Ramos (cell line): ENCODE results near the gene CRYBG2.
"Not testable (repeated sequence)": the region's sequence is repeated elsewhere in the genome, so short reads cannot be mapped to it uniquely, and the experiment has no call there.

Experiments
- in situ Hi-C: fragments of 300-500 bp; cut with MboI; formaldehyde crosslinking; loops from one replicate; pipeline ENCODE4 v1.14.3; 2022; ENCODE audit warnings: low sequenced_read_pairs; ENCODE audit not compliant: unreplicated experiment

CRYBG2 gene

DNA sequence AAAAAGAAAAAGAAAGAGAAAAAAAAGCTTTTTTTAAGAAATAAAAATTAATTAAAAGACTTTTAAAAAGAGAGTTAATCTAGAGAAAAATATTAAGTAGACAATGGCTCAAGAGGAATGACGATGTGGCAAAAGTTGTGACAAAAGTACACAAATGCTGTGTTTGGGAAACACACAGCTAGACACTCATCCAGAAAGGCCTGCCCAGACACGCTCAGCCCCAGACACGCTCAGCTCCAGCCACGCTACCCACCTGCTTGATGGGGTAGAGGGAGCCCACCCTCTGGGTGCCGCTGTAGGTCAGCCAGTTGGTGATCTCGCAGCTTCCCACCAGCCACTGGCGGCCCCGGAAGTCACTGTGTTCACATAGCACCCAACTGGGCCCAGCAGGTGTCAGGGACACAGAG lies 26.0 kb downstream of the CRYBG2 start:
- in situ Hi-C loops: no loop called here

DNA sequence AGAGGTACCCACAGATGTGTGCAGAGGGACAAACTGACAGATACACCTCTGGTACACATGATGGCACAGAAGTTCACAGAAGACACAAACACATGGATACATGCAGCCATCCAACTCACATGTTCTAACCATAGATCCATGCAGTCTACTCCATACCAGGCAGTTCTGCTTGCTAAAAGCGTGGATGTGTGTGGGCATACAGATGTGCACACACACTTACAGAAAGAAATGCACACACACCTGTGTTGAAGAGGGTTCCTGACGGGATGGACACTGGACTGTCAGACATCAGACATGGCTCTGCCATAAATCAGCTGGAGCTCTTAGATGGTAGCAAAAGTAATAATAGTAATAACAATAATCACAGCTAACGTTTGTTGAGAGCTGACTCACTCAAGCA lies 29.4 kb downstream of the CRYBG2 start:
- in situ Hi-C loops: loop anchor here (5.0 kb wide), 1 partner anchor 37 kb away; no protein-coding TSS in a partner anchor

- in situ Hi-C loops: loop anchor here (5.0 kb wide), 1 partner anchor 36 kb away; no protein-coding TSS in a partner anchor
Measured at GRCh38 chr1:26323382-26323781, 30.5 kb downstream of the CRYBG2 start.

- in situ Hi-C loops: loop anchor here (5.0 kb wide), 1 partner anchor 35 kb away; no protein-coding TSS in a partner anchor
Measured at GRCh38 chr1:26322042-26322331, 31.9 kb downstream of the CRYBG2 start.

GRCh38 chr1:26321315-26322041 lies 32.5 kb downstream of the CRYBG2 start:
- in situ Hi-C loops: loop anchor here (5.0 kb wide), 1 partner anchor 34 kb away; no protein-coding TSS in a partner anchor

DNA sequence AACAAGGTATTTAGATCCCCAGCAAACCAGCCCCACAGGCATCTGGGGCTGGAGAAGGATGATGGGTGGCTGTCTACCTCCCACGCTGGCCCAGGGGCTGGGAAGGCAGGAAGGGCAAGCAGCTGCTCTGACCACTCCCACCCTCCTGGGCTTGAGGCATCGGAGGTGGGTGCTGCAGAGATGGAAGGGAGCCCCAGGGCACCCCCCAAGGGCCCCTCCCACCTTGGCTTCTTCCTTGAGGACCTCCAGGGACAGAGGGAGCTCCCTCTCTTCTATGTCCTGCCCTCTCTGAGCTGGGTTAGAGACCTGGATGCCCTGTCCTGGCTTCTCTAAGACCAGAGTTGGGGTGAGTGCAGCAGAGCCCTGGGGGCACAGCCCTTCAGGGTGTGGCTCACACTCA lies 33.0 kb downstream of the CRYBG2 start:
- in situ Hi-C loops: loop anchor here (5.0 kb wide), 1 partner anchor 34 kb away; no protein-coding TSS in a partner anchor

- in situ Hi-C loops: no loop called here
Measured at GRCh38 chr1:26318338-26319064, 35.4 kb downstream of the CRYBG2 start.

DNA sequence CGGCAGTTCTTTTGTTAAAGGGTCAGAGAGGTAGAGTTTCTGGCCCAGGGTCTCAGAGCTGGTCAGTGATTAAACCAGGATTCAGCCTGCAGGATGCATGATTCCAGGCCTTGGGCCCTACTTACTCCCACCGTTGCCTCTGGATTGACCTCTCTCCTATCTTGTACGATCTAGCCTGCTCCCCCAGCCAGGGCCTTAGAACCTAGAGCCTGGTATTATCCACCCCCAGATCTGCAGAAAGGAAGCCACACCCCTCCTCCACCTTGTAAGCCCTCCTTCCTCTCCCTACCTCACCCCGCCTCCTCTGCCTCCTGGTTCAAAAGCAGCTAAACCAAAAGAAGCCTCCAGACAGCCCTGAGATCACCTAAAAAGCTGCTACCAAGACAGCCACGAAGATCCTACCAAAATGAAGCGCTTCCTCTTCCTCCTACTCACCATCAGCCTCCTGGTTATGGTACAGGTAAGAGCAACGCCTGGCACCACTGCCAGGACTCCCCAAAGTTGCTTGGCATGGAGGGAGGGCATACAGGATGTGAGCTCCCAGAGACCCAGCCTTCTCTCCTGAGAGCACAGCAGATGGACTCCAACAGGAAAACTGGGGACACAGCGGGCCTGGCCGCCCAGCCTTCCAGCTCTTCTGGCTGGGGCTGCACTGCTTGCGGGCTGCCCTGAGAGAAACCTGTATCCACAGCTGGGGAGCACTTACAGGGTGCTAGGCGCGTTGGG lies 36.2 kb downstream of the CRYBG2 start, which contains the start of gene CD52:
Gene CD52 (plus strand): TSS at position 347 of the 726 bp plus-strand sequence. CDS start 60 bp downstream, at position 407.
- in situ Hi-C loops: no loop called here

GRCh38 chr1:26317146-26317545 lies 36.8 kb downstream of the CRYBG2 start:
- in situ Hi-C loops: no loop called here

- in situ Hi-C loops: no loop called here
Measured at GRCh38 chr1:26315874-26316850, 37.8 kb downstream of the CRYBG2 start.

- in situ Hi-C loops: no loop called here
Measured at GRCh38 chr1:26314501-26314900, 39.4 kb downstream of the CRYBG2 start.

DNA sequence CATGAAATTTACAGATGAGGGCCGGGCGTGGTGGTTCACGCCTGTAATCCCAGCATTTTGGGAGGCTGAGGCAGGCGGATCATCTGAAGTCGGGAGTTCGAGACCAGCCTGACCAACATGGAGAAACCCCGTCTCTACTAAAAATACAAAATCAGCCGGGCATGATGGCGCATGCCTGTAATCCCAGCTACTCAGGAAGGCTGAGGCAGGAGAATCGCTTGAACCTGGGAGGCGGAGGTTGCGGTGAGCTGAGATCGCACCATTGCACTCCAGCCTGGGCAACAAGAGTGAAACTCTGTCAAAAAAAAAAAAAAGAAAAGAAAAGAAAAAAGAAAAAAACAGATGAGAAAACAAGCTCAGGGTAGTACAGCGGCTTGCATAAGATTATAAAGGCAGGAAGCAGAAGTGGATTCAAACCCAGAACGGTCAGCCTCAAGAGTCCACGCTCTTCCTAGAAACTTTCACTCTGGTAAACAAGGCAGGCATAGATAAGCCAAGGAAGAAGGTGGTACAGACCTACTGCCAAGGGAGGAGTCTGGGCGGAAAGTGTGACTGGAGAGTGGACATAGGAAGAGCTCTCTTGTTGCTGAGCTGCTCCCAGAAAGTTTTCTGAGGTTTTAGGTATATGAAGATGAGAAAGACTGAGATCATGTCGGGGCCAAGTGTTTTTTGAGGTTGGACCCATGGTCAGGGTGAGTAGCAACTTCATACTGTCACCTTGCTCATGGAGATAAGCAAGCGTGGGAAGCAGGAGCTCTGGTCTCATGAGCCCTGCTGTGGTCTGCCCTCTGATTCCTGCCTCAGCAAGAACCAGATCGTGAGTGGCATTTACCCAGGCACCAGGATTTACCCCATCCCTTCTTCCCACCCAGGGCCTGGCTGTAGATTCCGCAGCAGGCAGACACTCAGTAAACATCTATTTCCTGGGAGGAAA lies 45.7 kb downstream of the CRYBG2 start:
- in situ Hi-C loops: not testable (repeated sequence)

GRCh38 chr1:26307363-26307781 lies 46.6 kb downstream of the CRYBG2 start:
- in situ Hi-C loops: no loop called here

DNA sequence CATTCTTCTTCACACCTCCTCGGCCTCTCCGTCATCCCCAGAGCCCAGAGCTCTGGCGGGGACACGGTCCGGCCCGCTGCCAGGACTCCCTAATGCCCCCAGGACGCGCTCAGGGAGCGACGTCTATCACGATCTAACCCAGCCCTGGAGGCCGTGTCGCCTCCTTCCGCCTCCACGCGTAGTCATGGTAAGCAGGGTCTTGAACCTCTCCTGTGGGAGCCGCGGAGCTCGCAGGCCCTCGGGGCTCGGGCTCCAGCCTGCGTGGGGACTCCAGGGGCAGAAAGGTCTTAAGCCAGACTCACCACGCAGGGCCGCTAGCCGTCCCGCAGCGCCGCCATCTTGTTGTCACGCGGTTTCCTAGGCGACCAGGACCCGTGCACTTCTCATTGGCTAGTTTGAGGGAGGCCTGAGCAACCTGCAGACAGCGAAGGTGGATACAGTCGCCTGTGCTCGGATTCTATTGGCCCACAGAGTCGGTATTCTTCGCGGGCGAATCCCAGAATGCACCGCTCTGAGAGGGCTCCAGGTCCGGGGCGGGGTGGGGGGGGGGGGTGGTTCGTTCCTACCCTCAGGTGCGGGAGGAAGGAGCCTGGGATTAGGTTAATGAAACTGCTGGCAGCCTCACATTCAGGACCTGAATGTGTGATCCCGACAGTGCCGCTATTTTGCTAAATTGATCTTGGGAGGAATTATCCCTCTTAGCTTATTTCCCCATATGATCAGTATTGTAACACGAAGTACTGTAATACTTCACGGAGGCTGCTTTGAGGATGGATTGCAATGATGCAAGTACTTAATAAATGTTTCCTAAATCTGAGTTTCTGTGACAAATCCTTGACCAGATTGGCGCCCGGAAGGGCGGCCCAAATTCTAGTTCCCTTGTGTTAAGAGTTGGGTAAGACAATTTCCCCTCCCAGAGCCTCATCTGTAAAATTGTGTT lies 47.4 kb downstream of the CRYBG2 start, which contains the start of gene UBXN11:
Gene UBXN11 (minus strand): TSS at position 347 of the 940 bp plus-strand sequence. CDS start 3,753 bp downstream, outside the sequence.
- in situ Hi-C loops: no loop called here

DNA sequence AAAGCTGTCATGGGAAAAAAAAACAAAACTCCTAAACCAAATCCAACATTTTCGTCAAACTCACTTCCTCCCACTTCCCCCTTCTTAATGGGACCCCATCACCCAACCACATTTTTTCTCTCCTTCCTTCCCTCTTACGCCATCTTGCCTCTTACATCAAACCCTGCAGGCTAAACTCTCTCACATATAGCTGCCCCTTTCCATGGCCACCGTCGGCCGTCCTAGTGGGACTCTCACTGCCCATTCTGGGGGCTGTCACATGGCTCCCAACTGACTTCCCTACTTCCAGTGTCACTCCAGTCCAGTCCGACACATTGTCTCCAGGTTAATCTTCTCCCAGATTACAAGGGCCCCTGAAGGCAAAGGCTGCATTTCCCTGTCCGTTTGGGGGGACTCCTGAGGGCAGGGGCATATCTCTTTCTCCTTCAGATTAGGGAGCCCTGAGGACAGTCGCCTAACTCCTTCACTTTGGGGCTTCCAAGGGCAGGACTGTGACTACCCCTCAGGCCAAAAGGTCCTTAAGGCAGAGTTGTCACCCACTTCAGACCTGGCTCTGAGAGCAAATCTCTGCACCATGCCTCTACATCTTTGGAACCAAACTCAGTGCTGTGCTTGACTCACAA lies 48.2 kb downstream of the CRYBG2 start:
- in situ Hi-C loops: no loop called here

- in situ Hi-C loops: no loop called here
Measured at GRCh38 chr1:26302733-26303405, 51.1 kb downstream of the CRYBG2 start.
